ENCODE data around the gene SLC12A3.

SLC12A3 gene

GRCh38 chr16:56895813-56896212, 30.8 kb downstream of the SLC12A3 start:
- no peak for DNase-seq

DNA sequence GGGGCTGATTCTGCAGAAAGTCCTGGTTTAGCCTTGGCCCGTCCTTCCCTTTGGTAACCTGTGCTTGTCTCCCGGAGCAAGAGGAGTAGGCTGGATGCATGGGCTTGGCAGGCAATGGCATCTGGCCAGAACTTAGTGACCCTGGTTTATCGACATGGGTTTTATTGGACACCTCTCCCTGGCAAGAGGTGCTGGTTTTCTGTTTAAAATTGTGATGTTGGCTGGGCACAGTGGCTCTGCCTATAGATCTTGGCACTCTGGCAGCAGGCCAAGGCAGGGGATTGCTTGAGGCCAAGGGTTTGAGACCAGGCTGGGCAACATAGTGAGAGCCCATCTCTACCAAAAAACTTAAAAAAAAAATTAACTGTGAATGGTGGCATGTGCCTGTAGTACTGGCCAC, 31.2 kb downstream of the SLC12A3 start:
- DNase-seq = no peak

DNA sequence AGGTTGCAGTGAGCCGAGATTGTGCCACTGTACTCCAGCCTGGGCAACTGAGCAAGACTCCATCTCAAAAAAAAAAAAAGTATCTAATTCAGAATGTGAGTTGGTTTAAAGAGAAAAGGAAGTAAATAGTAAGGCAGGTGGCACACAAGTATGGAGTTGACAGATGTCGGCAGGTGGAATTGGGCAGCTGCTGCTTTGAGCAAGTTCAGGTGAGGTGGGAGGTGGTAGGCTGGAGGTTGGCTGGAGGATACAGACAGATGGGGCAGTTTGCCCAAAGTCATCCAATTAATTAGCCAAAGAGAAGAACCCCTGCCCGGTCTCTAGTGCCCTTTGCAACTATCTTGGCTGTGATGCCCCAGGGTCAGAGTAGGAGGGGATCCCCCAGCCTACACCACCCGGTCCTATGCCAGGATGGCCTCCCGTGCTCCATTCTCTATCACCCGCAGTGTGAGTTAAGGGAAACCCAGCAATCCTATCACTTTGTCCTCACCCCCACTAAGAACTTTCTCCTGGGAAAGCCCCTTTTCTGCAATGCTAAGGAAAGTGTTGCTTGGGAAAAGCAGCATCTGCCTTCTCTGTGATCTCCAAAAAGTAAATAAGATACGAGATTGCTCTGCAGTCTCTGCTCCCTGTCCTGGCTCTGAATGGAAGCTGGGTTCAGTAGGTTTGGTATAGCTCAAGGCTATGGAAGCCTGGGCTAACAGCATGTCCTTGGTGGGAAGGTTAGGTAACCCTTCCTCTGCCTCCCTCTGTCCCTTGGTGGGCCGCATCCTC, 32.2 kb downstream of the SLC12A3 start:
- DNase-seq = no peak

GRCh38 chr16:56898847-56899246, 33.8 kb downstream of the SLC12A3 start:
- DNase-seq = no peak

- DNase-seq = no peak
Measured at GRCh38 chr16:56903866-56904265, 38.9 kb downstream of the SLC12A3 start.

- DNase-seq = no peak
Measured at GRCh38 chr16:56907401-56907800, 42.4 kb downstream of the SLC12A3 start.

DNA sequence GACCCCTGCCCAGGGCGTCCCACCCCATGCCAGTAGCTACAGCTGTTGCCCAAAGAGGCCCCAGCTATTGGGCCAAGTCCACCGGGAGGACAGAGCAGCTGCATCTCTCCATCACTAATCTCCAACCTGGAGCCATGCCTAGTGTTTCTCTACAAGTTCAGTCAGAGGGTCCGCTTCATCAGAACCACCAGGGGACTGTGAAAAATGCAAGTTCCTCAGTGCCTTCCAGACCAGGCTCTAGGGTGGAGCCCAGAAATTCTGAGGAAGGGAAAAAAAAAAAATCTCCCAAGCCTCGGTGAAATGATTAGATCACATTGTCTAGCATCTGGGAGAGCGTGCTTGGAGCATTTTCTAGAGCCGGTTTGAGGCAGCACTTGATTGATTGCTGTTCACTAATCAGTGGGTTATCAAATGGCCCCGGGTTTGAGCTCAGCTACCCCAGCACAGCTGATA, 44.5 kb downstream of the SLC12A3 start:
- no peak for DNase-seq

DNA sequence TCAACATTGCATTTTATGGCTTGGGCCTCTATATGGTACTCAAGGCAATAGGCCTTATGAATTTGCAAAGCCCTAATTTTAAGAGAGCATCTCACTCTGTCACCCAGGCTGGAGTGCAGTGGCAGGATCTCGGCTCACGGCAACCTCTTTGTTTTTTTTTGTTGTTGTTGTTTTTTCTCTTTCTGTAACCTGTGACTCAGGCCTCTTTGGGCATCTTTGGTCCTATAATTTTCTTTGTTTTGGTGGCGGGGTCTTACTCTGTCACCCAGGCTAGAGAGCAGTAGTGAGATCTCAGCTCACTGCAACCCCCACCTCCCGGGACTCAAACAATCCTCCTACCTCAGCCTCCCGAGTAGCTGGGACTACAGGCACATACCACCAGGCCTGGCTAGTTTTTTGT, 45.1 kb downstream of the SLC12A3 start:
- no peak for DNase-seq

- no peak for DNase-seq
Measured at GRCh38 chr16:56910654-56911539, 45.9 kb downstream of the SLC12A3 start.

GRCh38 chr16:56911771-56912571, 47.0 kb downstream of the SLC12A3 start:
- DNase-seq = no peak

GRCh38 chr16:56912746-56913708, 48.0 kb downstream of the SLC12A3 start:
- no peak for DNase-seq

DNA sequence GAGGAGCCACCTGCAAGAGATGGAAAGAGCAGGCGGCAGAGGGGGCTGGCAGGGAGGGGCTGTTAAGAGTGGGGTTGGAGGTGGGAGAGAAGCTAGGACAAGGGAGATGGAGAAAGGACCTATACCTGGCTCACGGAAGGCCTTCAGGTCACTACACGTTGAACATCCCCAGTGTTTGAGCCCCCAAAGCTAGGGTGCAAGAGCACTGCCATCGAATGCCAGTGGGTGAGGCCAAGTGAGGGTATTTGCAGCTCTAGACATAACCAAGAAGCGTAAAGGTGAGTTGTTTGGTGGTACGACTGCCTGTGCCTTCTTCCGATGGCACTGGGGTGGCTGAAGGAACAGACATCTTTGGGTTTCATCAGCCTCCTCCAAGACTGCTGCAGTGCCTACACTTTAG, 49.9 kb downstream of the SLC12A3 start:
- no peak for DNase-seq

DNA sequence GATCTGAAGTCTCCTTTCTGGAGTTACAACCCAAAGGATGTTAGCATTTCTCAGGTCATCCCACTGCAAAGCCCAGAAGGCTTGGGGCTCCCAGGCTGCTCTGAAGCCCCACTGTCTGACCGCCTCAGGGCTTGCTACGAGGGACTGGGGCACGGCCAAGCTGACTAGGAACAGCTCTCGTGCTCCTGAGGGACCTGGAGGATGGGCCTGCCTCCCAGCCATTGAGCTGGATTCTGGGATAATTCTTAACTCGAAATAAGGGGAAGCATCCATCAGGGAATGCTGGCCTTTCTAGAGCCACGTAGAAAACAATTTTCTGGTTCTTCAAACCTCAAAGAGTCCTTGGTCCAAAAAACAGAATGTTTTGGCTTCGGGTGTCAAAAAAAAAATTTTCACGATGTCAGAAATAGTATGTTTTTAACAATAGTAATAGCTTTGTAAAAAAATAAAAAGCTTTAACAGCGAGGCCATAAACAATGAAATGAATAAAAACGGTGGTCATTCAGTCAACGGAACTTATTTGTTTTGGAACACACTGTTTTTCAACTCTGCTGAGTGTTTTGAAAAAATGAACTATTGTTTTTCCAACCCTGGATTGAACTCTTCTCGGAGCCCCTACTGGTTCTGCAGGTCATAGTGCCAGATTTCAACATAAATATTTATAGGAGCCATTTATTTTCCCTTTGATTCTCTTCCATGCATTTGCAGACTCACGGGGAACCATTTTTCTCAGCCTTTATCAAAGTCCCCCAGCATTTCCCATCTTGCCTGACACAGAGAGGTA, 50.5 kb downstream of the SLC12A3 start:
- no peak for DNase-seq

DNA sequence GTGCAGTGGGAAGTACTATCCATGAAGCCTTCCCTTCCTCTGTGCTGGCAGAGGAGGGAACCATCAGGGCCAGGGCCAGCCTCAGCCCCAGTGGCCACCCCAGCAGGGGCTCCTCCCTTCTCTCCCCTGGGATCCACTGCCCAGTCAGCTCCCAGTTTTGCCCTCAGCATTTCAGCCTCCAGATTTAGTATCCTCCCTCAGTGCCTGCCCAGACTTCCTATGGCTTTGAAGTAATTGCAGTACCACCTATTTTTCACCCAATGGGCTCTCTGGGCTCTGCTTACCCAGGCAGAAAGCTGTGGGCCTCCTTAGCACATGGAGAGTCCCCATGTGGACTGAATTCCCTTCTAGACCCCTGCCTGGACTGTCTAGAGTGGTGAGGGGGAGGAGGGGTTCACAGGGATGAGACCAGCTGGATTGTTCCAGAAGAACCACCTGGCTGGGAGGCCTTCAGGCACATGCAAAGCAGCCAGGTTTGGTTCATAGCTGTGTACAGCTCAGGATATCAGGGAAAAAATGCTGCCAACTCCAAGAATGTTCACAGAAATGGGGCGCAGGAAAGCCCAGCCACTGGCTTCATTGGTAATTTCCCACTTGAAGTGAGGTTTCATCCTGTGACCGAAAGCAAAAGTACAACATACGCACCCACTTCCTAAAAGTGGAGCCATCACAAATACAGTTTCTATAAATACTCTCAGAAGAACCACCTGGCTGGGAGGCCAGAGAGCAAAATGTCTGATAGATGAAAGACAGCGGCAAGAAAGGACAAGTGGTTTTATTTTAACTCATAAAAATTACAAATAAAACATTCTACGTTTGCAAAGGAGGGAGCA, 51.8 kb downstream of the SLC12A3 start:
- DNase-seq = no peak

DNA sequence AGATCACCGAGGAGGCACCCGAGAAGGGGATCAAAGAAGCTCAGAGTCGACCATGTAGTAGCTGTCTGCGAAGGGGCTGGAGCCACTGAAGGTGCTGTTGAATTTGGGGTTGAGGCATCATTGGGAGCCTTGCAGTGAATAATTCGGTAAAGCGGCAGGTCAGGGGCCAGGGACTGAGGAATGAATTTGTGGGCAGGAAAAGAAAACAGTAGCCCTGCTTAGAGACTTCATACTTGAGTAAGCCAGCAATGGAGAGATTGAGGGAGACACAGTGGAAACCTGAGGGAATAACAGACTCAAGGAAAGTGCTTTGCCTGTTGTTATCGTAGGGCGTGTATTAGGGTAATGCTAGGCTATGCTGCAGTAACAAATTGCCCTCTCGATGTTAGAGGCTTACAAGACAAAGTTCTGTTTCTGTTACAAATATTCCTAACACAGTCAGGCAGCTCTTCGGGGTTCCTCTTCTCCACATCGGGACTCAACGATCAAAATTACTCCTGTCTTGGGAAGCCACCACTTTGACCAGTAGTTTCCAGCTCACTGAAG, 53.5 kb downstream of the SLC12A3 start:
- DNase-seq = no peak

GRCh38 chr16:56919099-56919800, 54.2 kb downstream of the SLC12A3 start:
- DNase-seq = no peak

DNA sequence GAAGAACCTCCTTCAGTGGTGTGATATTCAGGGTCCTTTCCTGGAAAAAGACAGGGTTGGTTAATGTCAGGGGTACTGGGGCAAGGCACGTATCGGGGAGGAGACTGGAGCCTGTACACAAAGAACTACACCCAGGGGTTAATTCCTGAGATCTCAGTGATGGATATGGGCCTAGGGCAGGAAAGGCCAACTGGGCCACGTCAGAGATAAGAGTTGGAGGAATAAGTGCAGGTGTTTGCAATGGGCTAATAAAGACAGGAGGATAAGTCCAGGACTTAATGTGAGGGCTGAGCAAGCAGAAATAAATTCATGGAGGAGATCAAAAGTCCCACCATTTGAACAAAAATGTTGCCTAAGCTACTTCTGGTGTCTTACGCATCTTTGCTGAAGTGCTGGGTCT, 56.6 kb downstream of the SLC12A3 start:
- DNase-seq = no peak

- no peak for DNase-seq
Measured at GRCh38 chr16:56923481-56924091, 58.6 kb downstream of the SLC12A3 start.

GRCh38 chr16:56927471-56927870, 62.5 kb downstream of the SLC12A3 start:
- DNase-seq = no peak
